Lung (tissue), 12 donors: ENCODE data around the gene CACUL1. TPM values are rescaled to one million over a fixed set of nuclear protein-coding genes. Genes with fewer than 3 reads are reported as not detected.
A peak's percentile ranks its signal among the peaks of the same experiment; 100 is the strongest.
"Not testable (repeated sequence)": the region's sequence is repeated elsewhere in the genome, so short reads cannot be mapped to it uniquely, and the experiment has no call there.

Experiments
- ATAC-seq: fragments of 200-7000 bp; cut with Tn5 transposase; one replicate; pipeline ENCODE4 v1.9.1; 2020; ENCODE audit warnings: moderate number of reproducible peaks; ENCODE audit not compliant: insufficient read depth, low FRiP score
- DNase-seq, 3 donors: peaks; one replicate each; pipeline ENCODE4 v3.0.0-alpha.2; 2013 to 2017
- H3K27ac ChIP-seq, 2 donors: one replicate each; pipeline ENCODE4 v1.5.1; 2013; ENCODE audit warnings: mild to moderate bottlenecking in 2 of 2, moderate library complexity in 2 of 2, control low read depth in 1 of 2, inconsistent platforms in 1 of 2, low read depth in 1 of 2, low read length in 1 of 2
- H3K27me3 ChIP-seq, 3 donors: one replicate each; pipeline ENCODE4 v1.5.1; 2013; ENCODE audit warnings: low read length in 2 of 3; ENCODE audit not compliant: control insufficient read depth in 3 of 3, insufficient read depth in 3 of 3
- H3K36me3 ChIP-seq, 4 donors: one replicate each; pipeline ENCODE4 v1.5.1; 2013; ENCODE audit warnings: low read length in 4 of 4, mild to moderate bottlenecking in 1 of 4, moderate library complexity in 1 of 4; ENCODE audit not compliant: control insufficient read depth in 4 of 4, insufficient read depth in 4 of 4
- H3K4me1 ChIP-seq, 5 donors: one replicate each; pipeline ENCODE4 v1.5.1; 2013; ENCODE audit warnings: low read length in 5 of 5, mild to moderate bottlenecking in 2 of 5, moderate library complexity in 1 of 5; ENCODE audit not compliant: control insufficient read depth in 5 of 5, insufficient read depth in 5 of 5
- H3K4me3 ChIP-seq: one replicate; pipeline ENCODE4 v1.5.1; 2013; ENCODE audit warnings: mild to moderate bottlenecking, control low read depth, moderate library complexity
- H3K9ac ChIP-seq, 2 donors: one replicate each; pipeline ENCODE4 v1.5.1; 2013; ENCODE audit warnings: low read length in 2 of 2, control low read depth in 1 of 2; ENCODE audit not compliant: insufficient read depth in 1 of 2
- H3K9me3 ChIP-seq, 4 donors: one replicate each; pipeline ENCODE4 v1.5.1; 2013; ENCODE audit warnings: low read length in 3 of 4, mild to moderate bottlenecking in 1 of 4, moderate library complexity in 1 of 4; ENCODE audit not compliant: control insufficient read depth in 4 of 4, insufficient read depth in 3 of 4
- CTCF ChIP-seq: IDR thresholded peaks from 2 replicates; pipeline ENCODE4 v1.5.1; 2012; ENCODE audit warnings: mild to moderate bottlenecking; ENCODE audit errors: control extremely low read depth, extremely low read depth
- WGBS, 2 donors: extraction: QIAGEN DNeasy Blood & Tissue Kit; methylation state at CpG; one replicate each; pipeline ENCODE4 v1.1.7; 2013; 5-methylcytosine and 5-hydroxymethylcytosine counted together
- polyA plus RNA-seq, 2 donors: library from polyadenylated mRNA; stranded (reverse); fragments of 200-250 nt; gene quantifications; one replicate each; pipeline ENCODE4 v1.2.1, GENCODE V29; 2013
- total RNA-seq, 2 donors: library from RNA; depleted of rRNA in 1 of 2; stranded (reverse); fragments of >200 nt in 1 of 2; gene quantifications; one replicate each; pipeline ENCODE4 v1.2.1, GENCODE V29; 2014 to 2021
- donor health status: control.
- donor health status: control.
- donor health status: Bipolar disorder and iron deficiency.
- donor health status: healthy.
- donor health status: DM: yes; HTN: yes; CAD: no.

The CACUL1 gene
- total and polyA plus RNA-seq, 4 donors, result 7.9 to 66.3 (median 23.0) TPM

- Histone ChIP-seq H3K36me3 (peaks cover 4 to 6% (median 4%) of the 10 kb centered on the region in 4 donors), H3K4me3 (no peak overlapping the region), H3K4me1 (peaks cover 0 to 36% (median 6%) of the 10 kb centered on the region in 5 donors), H3K9ac (no peak overlapping the region), H3K27me3 (no peaks in the 10 kb centered on the region), H3K9me3 (no peaks in the 10 kb centered on the region), H3K27ac (no peak overlapping the region)
- TF ChIP-seq CTCF, result no peak
- DNase-seq (no peak), ATAC-seq (no peak)
- WGBS, 2 donors, result 93 to 94% methylated on average over 11 of the region's 11 CpGs
Measured at GRCh38 chr10:118672766-118673715, 81.7 kb downstream of the CACUL1 start.

- H3K9me3 ChIP-seq, result no peaks in the 10 kb centered on the region
- ATAC-seq (no peak), DNase-seq (peak in 2 of 3 donors; percentile 55 to 77)
- H3K4me3 ChIP-seq, result no peak overlapping the region
- H3K36me3 ChIP-seq, result peaks cover 4 to 6% (median 4%) of the 10 kb centered on the region in 4 donors
- no peaks in the 10 kb centered on the region for H3K27me3 ChIP-seq
- TF ChIP-seq CTCF, result no peak
- peaks cover 0 to 36% (median 6%) of the 10 kb centered on the region in 5 donors for H3K4me1 ChIP-seq
- H3K9ac ChIP-seq, result no peak overlapping the region
- H3K27ac ChIP-seq, result no peak overlapping the region
- 74 to 83% methylated on average over 6 of the region's 6 CpGs for WGBS, 2 donors
Measured at GRCh38 chr10:118672153-118672552, 82.6 kb downstream of the CACUL1 start.

GRCh38 chr10:118671221-118671620, 83.5 kb downstream of the CACUL1 start:
- H3K4me1 ChIP-seq, result peaks cover 0 to 36% (median 6%) of the 10 kb centered on the region in 5 donors
- not testable (repeated sequence) for H3K27ac ChIP-seq, DNase-seq, H3K9ac ChIP-seq, ATAC-seq, H3K36me3 ChIP-seq, H3K4me3 ChIP-seq, H3K9me3 ChIP-seq, H3K27me3 ChIP-seq
- WGBS, 2 donors, result 81 to 85% methylated on average over 3 of the region's 3 CpGs

- WGBS, 2 donors, result 93 to 94% methylated on average over 11 of the region's 11 CpGs
- Histone ChIP-seq H3K9ac (no peak overlapping the region), H3K4me1 (peaks cover 0 to 36% (median 6%) of the 10 kb centered on the region in 5 donors), H3K9me3 (no peaks in the 10 kb centered on the region), H3K27ac (no peak overlapping the region), H3K4me3 (no peak overlapping the region), H3K27me3 (no peaks in the 10 kb centered on the region), H3K36me3 (peaks cover 4% of the 10 kb centered on the region in 4 donors)
- ATAC-seq, result no peak
- TF ChIP-seq CTCF, result no peak
- DNase-seq, result no peak
Measured at GRCh38 chr10:118670472-118671124, 84.2 kb downstream of the CACUL1 start.
